ENCODE results near the gene ZNF362.
"Not testable (repeated sequence)": the region's sequence is repeated elsewhere in the genome, so short reads cannot be mapped to it uniquely, and the experiment has no call there.

The ZNF362 gene

GRCh38 chr1:33284049-33284448, 27.8 kb downstream of the ZNF362 start:
- DNase-seq (ENCODE audit: low read depth), result no peak
- no peak overlapping the region for H3K4me3 ChIP-seq (ENCODE audit: low read depth, low read length)
- TF ChIP-seq CTCF (IDR thresholded peaks at IDR 0.05; ENCODE audit: insufficient read depth, low read depth, low read length, missing control alignments), result no peak

- no peak for DNase-seq (ENCODE audit: low read depth)
- no peak overlapping the region for H3K4me3 ChIP-seq (ENCODE audit: low read depth, low read length)
- no peak for TF ChIP-seq CTCF (IDR thresholded peaks at IDR 0.05; ENCODE audit: insufficient read depth, low read depth, low read length, missing control alignments)
These were observed 30.3 kb downstream of the ZNF362 start for GRCh38 chr1:33286451-33287185.

- H3K4me3 ChIP-seq (ENCODE audit: low read depth, low read length), result no peak overlapping the region
- no peak for DNase-seq (ENCODE audit: low read depth)
- no peak for TF ChIP-seq CTCF (IDR thresholded peaks at IDR 0.05; ENCODE audit: insufficient read depth, low read depth, low read length, missing control alignments)
These were observed 31.0 kb downstream of the ZNF362 start for GRCh38 chr1:33287317-33287716.

- no peak overlapping the region for H3K4me3 ChIP-seq (ENCODE audit: low read depth, low read length)
- no peak for TF ChIP-seq CTCF (IDR thresholded peaks at IDR 0.05; ENCODE audit: insufficient read depth, low read depth, low read length, missing control alignments)
These were observed 32.9 kb downstream of the ZNF362 start for GRCh38 chr1:33288976-33289857.

GRCh38 chr1:33289858-33290154, 33.5 kb downstream of the ZNF362 start:
- DNase-seq (ENCODE audit: low read depth), result no peak
- TF ChIP-seq CTCF (IDR thresholded peaks at IDR 0.05; ENCODE audit: insufficient read depth, low read depth, low read length, missing control alignments), result no peak
- H3K4me3 ChIP-seq (ENCODE audit: low read depth, low read length), result no peak overlapping the region

More at GRCh38 chr1:33288976-33289857, 32.9 kb downstream of the ZNF362 start:
- DNase-seq (ENCODE audit: low read depth), result no peak

- H3K4me3 ChIP-seq (ENCODE audit: low read depth, low read length); DNase-seq (ENCODE audit: low read depth): not testable (repeated sequence)
These were observed 34.3 kb downstream of the ZNF362 start for GRCh38 chr1:33290615-33291014.

- DNase-seq (ENCODE audit: low read depth), result no peak
- TF ChIP-seq CTCF (IDR thresholded peaks at IDR 0.05; ENCODE audit: insufficient read depth, low read depth, low read length, missing control alignments), result no peak
These were observed 36.5 kb downstream of the ZNF362 start for GRCh38 chr1:33292726-33293340.

More at GRCh38 chr1:33292726-33293340, 36.5 kb downstream of the ZNF362 start:
- H3K4me3 ChIP-seq (ENCODE audit: low read depth, low read length), result no peak overlapping the region

Data from GM12865 (cell line).